GF-D8 (cell line): Measurements from ENCODE around the gene CYTIP.
"Not testable (repeated sequence)": the region's sequence is repeated elsewhere in the genome, so short reads cannot be mapped to it uniquely, and the experiment has no call there.

Experiments used
- DNase-seq: peaks from one replicate; lab custom pipeline; 2025; lab: John Stamatoyannopoulos, UW

Gene CYTIP

DNA sequence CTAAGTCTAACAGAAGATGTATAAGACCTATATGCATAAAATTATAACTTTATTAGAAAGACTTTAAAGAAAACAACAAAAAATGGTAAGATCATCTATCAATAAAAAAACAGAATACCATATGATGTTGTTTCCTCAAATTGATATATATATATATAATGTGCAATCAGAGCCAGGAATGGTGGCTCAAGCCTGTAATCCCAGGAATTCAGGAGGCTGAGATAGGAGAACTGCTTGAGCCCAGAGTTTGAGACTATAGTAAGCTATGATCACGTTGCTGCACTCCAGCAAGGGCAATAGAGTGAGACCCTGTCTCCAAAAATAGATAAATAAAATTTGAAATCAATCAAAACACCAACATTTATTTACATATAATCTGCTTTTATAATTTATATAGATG is 19.5 kb downstream of the CYTIP start:
- DNase-seq = no peak

DNA sequence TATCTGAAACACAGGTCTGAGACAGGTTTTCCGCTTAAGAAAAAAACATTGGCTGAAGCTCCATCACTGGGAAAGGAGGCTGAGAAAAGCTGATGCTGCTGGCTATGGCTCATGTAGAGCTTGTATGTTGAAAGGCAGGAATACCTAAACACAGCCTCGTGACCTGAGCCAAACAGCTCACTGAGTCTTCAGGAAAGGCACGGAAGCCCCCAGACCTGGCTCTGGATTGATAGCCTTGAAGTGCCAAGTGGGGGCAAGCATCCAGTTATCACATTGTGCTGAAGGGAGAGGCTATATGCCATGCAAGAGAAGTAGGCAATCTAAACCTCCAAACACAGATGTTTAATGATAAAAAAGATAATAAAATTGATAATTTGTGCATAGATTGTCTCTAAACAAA is 21.9 kb downstream of the CYTIP start:
- no peak for DNase-seq

DNA sequence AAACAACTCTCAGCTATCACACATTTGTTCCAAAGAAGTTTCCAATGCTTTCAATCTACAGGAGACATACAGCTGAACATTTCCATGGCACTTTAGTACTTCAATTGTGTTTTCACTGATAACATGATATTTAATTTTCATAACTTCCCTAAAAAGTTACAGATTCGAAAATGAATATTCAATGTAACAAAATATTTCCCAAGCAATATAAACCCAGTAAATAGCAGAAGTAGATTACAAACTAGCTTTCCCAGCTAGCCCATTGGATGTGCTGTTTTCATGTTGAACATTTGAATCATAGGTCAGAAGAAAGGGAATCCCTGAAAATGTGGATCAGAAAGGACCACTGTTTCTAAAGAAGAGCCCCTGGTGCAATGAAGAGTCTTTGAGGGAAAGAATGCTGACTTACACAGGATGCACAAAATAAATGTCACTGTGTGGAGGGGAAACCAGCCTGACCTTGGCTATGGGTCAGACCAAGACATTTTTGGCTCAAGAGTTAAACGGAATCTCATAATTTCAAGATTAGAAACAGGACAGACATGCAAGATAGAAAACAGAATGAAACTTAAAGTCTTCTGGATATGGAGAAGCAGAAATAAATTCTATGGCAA is 22.5 kb downstream of the CYTIP start:
- no peak for DNase-seq

DNA sequence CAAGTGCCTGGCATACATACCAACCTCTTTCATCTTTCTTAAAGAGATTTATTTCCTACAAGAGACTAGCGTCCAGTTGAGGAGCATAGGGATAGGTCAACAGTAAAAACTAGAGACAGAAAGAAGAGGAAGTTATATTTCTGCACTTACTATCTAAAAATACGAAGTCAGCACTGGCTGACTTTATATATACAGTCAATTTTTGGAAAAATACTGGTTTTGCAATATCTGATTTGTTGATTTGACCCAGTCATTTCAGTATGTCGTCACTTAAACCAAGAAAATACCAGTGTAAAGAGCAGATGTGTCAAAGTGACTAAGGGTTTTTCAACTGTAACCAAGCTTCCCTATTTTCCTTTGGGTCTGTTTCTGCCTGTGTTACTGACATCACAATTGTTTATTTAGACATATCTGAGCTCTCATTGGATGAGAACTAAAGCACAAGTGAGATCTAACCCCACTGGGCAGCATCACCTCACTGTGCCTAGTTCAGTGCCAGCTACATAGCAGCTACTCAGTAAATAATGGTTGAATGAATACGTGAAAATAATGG is 23.0 kb downstream of the CYTIP start:
- DNase-seq = peak; percentile 56

DNA sequence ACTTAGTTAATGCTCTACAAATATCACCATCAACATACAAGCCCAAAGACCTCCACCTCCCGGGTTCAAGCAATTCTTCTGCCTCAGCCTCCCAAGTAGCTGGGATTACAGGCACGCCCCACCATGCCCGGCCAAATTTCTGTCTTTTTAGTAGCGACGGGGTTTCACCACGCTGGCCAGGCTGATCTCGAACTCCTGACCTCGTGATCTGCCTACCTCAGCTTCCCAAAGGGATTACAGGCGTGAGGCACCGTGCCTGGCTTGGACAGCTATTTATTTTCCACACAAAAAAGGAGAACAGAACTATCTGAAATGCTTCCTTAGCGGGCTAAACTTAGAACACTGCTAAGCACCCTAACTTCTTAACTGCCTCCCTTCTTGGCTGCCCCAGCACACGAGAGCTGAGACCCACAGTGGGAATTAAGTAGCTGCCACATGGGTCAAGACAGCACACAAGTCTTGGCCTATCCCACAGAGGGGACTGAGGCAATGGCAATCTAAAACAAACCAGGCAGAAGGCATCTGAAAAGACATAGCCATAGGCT is 24.8 kb downstream of the CYTIP start:
- no peak for DNase-seq

DNA sequence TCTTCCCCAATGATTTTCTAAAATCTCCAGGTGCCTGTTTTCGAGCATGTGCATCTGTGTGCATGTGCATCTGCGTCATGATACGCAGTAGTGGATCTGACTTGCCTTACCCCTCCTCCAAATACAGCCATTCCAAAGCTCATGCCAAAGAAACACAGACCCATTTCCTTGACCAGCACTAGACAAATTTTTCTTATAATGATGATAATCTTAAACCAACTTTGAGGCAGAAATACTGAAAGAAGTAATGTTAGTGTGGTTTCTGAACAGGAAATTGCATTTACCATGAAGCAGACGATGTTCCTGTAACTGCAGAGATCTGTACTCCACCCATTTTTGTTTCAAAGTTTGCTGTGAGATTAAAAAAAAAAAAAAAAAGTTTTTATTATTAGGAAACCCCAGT is 25.6 kb downstream of the CYTIP start:
- no peak for DNase-seq

DNA sequence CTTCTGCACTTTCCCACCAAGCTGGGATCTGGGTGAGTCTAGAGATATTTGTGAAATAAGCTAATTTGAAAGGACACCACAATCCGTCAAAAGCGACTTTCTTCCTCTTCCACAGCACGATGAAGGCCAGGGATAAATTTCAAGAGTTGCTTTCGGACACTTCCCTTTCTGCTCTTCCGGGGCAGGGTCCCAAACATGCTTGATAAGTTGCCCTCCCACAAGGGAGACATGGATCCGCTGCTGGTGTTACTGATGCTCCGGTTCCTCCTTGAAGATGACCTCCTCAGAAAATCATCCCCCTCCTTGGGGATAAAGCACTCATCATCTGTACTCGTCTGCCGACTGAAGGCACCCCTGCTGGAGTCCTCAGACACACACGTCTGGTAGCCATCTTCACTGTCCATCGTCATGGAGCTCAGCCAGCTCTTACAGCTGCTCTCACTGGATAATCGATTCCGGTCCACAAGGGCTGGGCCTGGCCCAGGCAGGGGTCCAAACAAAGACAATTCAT is 28.2 kb downstream of the CYTIP start:
- DNase-seq = no peak

DNA sequence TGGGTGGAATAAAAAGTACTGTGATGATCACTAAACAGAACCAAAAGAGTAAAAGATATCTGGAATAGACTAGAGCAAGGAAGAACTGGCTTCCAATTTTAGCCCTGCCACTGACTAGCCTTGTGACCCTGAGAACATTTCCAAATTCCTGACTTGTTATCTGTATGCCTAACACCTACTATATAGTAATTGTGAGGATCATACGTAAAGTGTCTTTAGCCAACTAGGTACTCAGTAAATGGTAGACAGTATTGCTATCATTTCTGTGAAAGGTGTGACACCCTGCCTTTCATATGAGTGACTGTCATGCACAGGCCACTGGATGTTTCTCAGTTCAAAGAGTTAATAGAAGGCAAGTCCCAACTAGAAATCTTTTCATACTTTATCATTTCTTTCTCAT is 29.8 kb downstream of the CYTIP start:
- no peak for DNase-seq

DNA sequence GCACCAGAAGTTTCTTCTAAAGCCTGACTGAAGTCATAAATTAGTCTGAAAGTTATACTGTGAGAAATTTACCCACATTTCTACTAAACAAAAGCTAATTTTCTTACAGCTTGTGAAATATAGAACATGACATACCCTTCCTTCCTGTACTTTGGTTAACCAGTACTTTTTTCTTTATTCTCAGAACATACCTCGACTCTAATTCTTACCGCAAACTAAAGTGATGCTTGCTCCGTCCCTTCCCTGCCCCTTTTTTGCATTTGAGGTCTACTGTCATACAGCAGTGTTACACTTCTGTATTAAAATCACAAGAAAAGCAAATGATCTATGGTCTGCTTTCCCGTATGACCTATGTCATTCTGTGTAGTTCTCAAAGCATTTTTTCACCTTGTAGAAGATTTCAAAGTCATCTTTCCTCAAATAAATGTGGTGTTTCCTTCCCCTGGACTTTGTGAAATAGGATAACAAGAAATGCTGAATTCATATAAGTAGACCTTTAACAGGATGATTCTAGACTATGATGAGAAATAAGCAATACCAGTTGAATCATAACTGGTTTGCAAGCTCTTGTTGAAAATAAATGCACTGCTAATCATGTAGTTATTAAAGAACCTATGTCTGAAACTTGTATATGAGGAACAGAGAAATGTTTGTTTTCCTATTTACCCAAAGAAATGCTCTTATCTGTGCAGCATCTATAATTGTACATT is 30.4 kb downstream of the CYTIP start:
- no peak for DNase-seq

DNA sequence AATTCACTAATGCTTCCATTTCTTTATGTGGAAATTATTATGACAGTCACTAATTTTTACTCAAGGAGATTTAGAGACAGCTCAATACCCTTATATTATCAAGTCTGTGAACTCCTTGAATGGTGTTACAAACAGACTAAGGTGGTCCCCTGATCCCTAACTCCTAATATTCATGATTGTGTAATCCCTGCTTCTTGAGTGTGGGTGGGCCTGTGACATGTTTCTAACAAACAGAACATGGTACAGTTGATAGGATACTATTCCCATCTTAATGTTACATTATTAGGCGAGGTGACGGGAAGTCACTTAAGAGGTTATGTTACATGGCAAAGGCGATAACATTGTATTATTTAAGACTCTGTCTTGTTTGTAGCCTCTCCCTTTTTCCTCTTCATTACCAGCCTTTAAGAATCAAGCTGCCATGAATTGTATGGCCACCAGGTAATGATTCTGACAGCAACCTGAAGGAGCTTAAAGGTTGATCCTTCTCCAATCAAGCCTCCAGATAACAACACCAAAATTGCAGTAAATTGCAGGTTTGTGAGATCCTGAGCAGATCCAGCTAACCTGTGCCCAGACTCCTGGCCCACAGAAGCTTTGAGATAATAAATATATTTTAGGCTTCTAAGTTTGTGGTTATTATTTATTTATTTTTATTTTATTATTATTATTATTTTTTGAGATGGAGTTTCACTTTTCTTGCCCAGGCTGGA is 32.1 kb downstream of the CYTIP start:
- no peak for DNase-seq

DNA sequence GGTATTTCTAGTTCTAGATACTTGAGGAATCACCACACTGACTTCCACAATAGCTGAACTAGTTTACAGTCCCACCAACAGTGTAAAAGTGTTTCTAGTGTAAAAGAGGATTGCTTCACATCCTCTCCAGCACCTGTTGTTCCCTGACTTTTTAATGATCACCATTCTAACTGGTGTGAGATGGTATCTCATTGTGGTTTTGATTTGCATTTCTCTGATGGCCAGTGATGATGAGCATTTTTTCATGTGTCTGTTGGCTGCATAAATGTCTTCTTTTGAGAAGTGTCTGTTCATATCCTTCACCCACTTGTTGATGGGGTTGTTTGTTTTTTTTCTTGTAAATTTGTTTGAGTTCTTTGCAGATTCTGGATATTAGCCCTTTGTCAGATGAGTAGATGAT is 38.5 kb downstream of the CYTIP start:
- not testable (repeated sequence) for DNase-seq

DNA sequence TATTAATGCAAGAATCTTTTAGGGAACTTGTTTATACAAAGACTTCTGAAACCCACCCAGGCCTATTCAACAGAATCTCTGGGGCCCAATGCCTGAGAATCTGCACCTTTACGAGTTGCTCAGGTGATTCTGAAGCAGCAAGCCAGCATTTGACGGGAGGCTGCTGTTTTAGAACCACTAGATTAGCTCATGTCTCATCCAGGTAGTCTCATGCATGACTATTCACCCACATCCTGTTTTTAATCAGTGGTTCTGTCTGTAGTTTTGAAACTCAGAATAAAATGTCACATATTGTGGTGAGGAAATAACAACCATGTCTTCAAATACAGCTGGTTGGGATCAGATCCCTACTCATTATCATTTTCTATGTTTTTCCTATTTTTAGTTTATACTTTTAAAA is 39.5 kb downstream of the CYTIP start:
- no peak for DNase-seq

DNA sequence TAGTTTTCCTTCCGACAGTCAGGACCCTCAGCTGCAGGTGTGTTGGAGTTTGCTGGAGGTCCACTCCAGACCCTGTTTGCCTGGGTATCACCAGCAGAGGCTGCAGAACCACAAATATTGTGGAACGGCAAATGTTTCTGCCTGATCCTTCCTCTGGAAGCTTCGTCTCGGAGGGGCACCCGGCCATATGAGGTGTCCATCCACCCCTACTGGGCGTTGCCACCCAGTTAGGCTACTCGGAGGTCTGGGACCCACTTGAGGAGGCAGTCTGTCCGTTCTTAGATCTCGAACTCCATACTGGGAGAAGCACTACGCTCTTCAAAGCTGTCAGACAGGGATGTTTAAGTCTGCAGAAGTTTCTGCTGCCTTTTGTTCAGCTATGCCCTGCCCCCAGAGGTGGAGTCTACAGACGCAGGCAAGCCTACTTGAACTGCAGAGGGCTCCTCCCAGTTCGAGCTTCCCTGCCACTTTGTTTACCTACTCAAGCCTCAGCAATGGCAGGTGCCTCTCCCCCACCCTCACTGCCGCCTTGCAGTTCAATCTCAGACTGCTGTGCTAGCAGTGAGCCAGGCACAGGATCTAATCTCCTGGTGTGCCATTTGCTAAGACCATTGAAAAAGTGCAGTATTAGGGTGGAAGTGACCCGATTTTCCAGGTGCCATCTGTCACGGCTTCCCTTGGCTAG is 40.9 kb downstream of the CYTIP start:
- not testable (repeated sequence) for DNase-seq

DNA sequence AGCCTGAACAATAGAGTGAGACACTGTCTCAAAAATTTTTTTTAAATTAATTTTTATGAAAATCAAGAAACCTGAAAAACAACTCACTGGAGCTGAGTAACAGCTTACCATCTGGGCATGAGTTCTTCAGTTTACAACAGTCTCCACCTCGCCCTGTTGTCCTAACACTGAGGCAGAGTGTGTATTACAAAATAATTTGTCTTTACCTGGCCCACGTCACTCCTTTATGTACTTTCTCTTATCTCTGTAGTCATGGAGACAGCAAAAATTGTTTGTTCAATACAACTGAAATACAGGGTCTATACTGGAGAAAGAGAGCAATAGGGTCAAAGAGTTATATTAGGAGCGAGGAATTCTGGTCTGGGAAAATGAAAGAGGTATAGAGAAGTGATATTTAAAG is 48.1 kb downstream of the CYTIP start:
- DNase-seq = no peak

DNA sequence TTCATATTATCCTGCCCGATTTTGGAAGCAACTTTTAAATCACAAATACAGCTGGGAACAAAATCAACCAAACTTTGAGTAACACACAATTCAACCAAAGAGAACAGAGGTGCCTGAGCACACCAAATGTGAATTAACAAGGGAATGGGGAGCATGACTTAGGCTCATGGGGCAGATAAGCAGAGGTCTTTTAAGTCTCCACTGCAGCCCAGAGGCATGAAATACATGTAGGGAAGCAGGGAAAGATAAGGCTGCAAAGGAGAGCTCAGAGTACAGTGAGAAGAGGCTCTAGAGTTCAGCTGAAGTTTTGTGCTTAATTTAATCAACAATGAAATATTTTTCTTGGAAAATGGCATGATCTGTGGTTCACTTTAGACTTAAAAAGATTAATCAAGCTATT is 49.0 kb downstream of the CYTIP start:
- DNase-seq = no peak

DNA sequence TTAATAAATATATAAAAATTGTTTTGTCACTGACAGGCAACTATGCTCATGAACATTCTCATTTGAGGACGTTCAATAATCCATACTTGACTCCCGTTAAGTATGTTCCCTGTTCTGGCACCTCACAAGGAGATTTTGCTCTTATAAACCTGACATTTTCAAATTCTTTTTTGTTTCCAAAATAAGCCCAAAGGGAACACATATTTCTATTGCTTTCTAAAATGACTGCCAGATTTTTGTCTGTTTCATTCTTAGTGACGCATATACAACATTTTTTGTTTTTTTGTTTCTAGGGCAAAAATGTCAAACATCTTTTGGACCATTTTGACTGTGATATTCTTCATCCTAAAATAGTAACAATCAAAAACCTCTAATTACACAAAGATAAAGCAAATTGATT is 50.5 kb downstream of the CYTIP start:
- no peak for DNase-seq

DNA sequence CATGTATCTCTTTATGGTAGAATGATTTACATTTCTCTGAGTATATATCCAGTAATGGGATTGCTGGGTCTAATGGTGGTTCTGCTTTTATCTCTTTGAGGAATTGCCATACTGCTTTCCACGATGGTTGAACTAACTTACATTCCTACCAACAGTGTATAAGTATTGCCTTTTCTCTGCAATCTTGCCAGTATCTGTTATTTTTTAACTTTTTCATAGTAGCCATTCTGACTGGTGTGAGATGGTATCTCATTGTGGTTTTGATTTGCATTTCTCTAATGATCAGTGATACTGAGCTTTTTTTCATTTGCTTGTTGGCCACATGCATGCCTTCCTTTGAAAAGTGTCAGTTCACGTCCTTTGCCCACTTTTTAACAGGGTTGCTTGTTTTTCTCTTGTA is 55.1 kb downstream of the CYTIP start:
- DNase-seq = no peak

DNA sequence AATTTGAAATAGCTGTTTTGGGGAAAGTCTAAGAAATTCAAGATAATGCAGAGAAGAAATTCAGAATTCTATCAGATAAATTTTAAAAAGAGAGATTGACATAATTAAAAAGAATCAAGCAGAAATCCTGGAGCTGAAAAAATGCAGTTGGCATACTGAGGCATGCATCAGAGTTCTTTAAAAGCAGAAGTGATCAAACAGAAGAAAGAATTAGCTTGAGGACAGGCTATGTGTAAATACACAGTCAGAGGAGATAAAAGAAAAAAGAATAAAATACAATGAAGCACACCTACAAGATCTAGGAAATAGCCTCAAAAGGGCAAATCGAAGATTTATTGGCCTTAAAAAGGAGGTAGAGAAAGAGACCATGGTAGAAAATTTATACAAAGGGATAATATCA is 57.1 kb downstream of the CYTIP start:
- no peak for DNase-seq

DNA sequence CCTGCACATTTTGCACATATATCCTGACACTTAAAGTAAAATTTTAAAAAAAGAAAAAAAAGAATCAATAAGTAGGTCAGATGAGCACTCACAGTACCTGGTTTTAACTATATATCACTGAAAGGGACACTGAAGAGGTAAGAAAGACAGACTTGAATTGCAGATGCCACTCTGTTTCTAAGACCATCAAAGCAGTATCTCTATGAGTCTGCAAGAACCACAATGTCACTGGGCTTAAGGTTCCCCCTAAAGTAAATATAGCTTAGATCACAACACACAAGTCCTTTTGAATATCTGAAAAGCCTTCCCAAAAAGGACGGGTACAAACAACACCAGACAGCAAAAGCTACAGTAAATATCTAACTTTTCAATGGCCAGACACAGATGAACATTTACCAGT is 57.6 kb downstream of the CYTIP start:
- DNase-seq = no peak

DNA sequence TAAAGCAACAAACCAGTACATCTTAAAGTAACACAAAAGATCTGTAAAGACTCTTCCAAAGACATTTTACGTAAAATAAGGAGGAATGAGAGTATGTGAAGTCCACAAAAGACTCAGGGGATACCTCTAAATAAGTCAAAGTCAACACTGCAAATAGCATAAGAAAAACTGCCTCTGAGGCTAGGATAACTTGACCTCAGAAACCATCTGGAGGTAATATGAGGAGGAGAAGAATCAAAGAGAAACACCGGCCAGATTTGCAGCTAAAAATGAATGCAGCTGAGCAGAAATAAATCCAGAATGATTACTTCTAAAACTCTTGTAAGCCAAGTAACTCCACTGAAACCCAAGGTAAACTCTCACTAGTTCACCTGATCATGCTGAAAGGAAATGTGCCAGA is 66.0 kb downstream of the CYTIP start:
- no peak for DNase-seq

DNA sequence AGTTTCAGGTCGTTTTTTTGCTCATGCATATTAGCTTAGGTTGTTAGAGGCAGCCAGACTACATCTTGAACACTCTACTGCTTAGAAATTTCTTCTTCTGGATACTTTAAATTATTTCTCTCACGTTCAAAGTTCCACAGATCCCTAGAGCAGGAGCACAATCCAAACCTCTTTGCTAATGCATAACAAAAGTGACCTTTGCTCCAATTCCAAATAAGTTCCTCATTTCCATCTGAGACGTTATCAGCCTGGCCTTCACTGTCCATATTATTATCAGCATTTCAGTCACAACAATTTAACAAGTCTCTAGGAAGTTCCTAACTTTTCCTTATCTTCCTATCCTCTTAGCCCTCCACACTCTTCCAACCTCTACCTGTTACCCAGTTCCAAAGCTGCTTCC is 67.8 kb downstream of the CYTIP start:
- DNase-seq = no peak

DNA sequence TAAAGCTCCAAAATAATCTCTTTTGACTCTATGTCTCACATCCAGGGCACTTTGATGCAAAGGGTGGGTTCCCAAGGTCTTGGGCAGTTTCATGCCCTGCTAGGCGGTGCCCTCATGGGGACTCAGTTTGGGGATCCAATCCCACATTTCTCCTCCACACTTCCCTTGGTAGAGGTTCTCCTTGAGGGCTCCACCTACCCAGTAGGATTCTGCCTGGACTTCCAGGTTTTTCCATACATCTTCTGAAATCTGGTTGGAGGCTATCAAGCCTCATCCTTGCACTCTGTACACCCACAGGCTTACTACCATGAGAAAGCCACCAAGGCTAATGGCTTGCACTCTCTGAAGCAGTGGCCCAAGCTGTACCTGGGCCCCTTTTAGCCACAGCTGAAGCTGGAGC is 68.5 kb downstream of the CYTIP start:
- no peak for DNase-seq
